HG03060 (cell line): Measurements from ENCODE around the gene ARL3.
"Not testable (repeated sequence)": the region's sequence is repeated elsewhere in the genome, so short reads cannot be mapped to it uniquely, and the experiment has no call there.

Source experiments
- ATAC-seq: cut with Tn5 transposase; IDR thresholded peaks from one replicate; pipeline ENCODE4 v1.9.1; 2021; ENCODE audit warnings: low read depth, moderate number of reproducible peaks; ENCODE audit not compliant: unreplicated experiment

ARL3 gene

DNA sequence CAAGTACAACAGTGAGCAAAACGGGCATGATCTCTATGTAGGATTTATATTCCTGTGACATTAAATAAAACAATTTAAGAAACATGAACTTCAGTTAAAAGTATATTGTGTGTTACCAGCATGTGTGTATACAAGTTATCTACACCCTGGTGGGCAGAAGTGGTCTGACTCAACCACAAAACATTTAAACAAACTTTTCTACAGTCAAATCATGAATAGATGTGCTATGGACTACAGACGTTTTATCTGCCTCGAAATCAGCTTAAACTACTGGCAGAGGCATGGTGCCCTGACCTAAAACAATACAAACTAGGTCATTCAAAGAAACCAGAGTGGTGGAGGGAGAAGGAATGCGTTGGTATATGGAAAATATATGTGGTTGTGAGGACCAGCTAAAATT, 3.6 kb downstream of the ARL3 start:
- ATAC-seq: no peak

DNA sequence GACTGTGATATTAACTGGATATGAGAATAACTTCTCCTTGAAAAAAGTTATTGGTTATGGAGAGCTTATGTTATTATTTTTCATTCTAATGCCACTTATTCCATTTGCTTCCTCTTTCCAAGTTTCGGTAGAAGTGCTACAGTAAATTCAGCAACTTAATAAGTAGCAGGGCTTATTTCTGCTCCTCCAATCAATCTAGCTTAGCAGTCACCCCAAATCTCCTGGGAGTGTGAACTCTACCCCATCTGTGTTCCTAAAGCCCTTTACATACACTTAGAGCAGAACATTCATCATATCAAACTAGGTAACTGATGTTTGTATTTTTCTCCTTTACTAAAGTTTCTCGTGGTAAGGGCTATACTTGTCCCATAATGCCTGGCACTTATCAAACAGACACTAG, 8.7 kb downstream of the ARL3 start:
- ATAC-seq: no peak

DNA sequence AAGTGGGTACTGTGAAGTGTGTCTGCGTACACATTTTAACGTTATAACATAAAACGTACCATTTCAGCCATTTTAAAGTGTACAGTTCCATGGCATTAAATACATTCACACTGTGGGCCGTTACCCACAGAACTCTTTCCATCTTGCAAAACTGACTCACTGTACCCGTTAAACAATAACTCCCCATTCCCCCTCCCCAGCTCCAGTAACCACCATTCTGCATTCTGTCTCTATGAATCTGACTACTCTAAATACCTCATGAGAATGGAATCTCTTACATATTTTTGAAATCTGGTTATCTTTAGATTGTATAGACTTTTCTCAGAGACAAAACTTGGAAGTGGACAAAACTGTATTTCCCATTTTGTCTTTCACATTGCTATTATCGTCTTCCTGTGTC, 9.3 kb downstream of the ARL3 start:
- no peak for ATAC-seq

DNA sequence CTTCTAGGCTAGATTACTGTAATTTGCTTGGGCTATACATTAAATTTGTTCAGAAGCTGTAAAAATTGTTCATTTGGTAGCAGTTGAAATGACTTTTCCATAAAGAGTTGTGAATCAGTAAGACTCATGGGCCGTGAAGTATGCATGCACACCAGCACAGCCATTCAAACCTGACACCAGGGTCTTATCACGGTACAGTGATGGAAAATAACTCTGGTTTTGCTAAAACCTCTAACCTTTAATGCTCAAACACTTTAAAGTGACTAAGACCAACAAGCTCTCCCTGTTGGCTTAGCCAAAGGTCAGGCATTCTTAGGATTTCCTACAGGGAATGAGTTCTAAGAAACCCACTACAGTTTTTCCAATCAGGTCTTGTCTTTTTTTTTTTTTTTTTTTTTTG, 11.5 kb downstream of the ARL3 start:
- ATAC-seq: no peak

DNA sequence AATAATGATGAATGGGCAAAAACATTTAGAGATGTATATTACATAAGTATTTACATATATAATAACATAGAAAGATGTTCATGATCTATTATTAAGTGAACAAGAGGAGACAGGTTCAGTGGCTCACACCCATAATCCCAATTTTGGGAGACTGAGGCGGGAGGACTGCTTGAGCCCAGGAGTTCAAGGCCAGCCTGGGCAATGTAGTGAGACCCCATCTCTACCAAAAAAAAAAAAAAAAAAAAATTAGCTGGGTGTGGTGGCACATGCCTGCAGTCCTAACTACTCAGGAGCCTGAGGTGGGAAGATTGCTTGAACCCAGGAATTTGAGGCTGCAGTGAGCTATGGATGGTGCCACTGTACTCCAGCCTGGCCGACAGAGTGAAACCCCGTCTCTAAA, 12.4 kb downstream of the ARL3 start:
- ATAC-seq: no peak

DNA sequence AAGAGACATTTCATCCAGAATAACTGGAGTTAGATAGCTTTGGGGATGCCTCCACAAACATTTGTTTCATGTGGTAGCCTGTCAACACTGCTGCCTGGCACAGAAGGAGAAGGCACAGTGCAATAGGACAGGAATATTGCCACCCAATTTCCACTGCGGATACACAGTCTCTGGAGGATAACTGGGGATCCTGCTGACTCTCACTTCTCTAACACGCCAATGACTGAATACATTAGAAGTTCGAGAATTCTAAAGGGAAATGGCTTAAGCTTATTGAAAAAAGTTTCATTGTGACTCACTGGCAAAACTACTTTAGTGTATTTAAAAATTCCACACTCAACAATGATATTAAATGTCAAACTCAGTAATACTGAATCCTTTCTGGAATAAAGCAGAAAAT, 12.9 kb downstream of the ARL3 start:
- ATAC-seq: no peak

DNA sequence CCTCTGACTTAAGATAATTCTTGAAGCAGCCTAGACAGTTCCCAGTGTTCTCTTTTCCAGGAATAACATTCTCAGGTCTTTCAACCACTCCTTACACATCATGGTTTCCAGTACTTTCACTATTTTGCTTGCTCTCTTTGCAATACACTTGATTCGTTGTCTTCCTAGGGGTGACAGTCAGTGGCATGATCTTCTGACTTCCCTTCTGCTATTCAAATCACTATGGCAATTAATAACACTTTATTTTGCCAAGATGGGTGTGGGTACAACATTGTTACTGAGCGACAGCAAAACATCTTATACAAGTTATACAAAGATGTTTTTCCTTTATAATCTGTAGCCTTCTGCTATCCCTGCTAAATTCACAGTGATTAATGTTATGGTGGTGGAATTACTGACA, 15.3 kb downstream of the ARL3 start:
- no peak for ATAC-seq

DNA sequence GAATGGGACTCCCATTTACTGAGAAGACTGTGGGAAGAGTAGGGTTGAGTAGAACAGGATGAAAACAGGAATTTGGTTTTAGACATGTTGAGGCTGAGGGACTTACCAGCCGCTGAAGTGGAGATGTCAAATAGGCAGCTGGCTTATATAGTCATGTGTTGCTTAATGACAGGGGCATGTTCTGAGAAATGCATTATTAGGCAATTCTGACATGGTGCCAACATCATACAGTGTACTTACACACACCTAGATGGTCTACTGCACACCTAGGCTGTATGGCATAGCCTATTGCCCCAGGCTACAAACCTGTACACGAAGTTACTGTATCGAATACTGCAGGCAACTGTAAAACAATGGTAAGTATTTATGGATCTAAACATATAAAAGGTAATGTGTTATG, 17.5 kb downstream of the ARL3 start:
- ATAC-seq: no peak

DNA sequence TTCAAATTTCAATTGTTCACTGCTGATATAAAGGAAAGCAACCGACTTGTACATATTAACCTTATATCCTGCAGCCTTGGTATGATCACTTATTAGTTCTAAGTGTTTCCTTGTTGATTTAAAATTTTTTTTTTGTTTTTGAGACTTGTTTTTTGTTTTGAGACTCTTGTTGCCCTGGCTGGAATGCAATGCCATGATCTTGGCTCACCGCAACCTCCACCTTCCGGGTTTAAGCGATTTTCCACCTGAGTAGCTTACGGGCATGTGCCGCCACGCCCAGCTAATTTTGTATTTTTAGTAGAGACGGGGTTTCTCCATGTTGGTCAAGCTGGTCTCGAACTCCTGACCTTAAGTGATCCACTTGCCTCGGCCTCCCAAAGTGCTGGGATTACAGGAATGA, 18.8 kb downstream of the ARL3 start:
- ATAC-seq: not testable (repeated sequence)

DNA sequence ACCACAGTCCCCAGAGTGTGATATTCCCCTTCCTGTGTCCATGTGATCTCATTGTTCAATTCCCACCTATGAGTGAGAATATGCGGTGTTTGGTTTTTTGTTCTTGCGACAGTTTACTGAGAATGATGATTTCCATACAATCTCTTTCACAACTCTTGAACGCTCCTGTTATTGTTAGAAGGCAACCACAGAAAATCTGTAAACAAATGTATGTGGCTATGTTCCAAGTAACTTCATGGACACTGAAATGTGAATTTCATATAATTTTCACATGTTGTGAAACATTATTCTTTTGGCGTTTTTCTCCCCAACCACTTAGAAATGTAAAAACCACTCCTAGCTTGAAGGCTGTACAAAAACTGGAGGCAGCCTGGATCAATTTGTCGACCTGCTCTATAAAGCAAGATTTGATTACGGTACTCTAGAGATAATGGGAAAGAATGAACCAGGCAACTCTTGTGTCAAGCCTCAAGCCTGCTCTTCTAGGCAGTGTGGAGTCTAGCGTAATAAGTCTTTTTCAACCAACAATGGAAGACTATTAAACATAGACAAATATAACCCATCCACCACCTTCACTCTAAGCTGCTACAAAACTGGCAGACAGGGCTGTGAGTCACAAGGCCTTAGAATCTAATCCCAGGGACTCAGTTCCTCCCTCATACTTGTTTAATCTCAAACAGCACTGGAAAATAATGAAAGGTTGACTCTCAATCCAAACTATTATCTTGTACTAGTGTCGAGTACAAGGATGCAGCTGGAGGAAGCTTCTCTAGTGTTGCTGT, 22.7 kb downstream of the ARL3 start:
- ATAC-seq: no peak

DNA sequence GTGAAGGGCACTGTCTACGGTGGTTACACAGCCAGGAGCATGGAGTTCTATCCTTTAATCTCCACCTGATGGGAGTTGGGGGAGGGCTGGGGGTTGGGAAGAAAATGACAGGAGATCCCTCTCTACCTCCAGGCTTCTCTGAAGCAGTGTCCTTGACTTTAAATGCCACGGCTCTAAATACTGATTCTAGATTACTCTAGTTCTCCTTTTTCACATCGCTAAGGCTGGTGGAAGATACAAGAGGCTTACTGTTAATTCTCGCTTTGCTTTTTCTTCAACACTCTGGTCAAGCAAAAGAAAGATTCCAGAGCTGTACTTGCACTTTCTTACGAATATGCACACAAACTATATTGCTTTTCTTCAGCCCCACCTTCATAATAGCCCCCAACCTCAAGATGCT, 30.5 kb downstream of the ARL3 start:
- no peak for ATAC-seq

DNA sequence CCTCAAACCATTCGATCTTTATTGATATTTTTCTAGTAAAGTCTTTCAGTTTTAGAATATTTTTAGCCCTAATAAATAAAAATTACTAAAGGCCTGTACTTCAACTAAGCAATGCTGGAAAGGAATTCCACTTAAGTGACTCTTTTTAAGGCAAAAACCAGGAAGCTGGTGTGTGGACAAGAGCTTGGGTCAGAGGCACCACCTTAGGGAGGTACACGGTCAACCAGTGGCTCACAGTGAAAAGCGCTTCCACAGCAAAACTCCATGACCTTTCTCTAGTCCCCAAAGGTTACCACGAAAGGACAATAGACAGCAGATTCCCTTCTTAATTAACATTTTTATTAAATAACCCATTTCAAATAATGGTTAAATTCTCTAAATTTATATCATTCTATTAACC, 31.2 kb downstream of the ARL3 start:
- ATAC-seq: no peak

DNA sequence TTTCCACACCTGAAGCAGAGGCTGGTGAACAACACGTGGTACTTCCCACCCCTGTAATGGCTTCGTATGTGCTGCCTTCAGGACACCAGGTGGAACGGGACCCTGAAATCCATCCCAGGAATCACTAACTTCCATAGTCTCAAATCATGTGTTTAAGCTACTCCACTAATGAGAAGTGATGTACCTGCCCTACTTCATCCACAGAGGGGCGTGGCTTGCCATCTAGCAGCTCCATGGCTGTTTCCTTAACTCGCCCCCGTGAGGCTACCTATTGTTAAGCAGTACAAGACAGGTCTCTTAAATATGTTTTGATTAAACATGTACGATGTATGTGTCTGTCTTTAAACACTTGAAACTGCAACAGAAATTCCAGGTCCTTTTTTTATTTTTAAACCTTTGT, 31.8 kb downstream of the ARL3 start:
- ATAC-seq: no peak

DNA sequence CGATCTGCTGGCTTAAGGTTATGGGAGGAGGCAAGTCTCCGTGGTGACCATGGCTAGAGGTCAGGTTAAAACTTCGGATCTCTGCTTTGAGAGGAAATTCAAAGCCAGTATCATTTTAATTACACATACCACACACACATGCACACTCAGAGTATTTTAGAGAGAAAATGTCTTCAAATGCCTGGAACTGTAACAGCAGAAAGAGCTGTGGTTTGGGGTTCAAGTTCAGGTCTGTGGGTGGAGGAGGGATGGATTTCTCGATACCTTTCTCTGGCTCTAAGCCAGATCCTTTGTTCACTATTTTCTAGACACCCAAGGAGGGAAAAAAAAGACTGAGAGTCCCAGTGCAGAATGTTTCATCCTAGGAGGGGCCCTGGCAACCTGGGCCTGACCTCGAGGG, 32.5 kb downstream of the ARL3 start:
- ATAC-seq: no peak

DNA sequence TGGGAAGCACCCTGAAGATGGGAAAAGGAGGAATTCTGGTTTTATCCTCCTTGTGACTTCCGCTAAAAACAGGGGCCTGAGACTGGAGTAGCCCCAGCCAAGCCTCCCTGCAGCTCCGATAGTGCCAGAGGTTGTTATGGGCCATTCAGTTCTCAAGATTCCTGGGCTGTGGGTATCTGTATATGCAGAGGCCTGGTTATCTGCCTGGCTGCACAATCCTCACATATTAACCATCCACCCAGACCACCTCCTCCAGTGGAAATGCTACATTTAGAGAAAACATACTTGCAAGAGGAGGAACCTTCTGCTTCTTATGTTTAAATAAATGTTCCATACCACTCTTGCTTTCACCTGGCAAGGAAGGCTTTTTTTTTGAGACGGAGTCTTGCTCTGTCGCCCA, 34.6 kb downstream of the ARL3 start:
- no peak for ATAC-seq

DNA sequence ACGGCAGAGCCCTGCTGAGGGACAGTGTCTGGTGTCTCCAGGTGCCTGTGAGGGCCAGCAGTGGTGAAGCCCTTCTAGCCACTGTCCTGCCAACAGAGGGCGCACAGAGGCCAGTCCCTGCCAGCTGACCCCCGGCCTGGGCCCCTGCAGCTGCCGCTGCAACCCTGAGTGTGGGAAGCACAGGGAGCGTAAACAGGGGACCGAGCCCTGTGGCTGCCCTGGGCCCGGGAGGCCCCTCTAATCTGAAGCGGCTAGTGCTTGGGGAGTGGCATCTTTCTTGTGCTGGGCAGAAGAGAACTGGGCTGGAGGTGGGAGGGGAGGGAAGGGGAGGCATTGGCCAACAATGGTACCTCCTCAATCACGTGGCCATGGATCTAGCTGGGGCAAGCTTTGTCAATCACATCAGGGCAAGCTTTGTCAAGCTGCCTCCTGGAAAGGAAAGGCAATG, 35.3 kb downstream of the ARL3 start:
- no peak for ATAC-seq

DNA sequence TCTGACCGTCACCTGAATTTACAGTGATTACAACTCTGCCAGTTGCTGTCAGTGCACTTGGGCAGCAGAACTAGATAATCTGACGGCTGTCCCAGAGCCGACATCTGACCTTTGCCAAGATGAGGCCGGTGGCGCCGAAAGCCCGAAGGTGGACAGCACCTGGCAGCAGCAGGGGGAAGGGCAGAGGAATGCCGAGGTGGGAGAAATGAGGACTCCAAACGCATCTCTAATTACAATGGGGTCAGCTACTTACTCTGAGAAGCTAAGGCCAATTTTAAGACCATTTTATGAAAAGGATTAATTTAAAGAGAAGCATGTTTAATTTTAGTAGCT, 36.2 kb downstream of the ARL3 start:
- no peak for ATAC-seq

DNA sequence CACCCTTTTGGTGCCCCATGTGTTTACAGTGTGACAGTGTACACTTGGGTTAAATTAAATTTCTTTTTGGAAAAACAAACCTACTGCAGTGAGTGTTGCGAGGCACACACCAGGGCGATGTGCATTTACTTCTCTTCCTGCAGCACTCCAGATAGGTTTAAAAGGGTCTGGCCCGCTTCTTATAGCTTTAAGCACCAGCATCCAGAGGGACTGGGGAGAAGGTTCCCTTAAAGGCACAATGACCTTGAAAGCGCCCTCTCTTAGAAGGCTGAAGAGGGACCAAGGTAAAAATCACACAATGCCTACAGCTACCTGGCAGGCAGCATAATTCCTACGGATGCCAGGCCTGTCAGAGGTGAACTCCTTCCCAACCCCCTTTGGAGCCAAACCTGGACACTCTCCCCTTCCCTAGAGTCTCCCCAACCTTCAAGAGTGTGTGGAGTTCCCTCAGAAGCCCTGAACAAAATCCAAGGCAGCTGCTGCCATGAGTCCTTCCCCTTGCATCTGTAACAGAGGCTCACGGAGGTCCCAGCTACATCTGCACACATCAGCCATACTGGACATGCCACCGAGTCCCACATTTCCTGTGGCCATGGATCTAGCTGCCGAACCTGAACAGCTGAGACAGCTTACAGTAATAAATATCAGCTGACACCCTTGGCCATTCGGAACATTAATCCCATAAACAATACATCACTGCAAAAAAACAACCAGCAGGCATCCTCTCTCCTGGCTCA, 36.7 kb downstream of the ARL3 start:
- ATAC-seq: no peak

DNA sequence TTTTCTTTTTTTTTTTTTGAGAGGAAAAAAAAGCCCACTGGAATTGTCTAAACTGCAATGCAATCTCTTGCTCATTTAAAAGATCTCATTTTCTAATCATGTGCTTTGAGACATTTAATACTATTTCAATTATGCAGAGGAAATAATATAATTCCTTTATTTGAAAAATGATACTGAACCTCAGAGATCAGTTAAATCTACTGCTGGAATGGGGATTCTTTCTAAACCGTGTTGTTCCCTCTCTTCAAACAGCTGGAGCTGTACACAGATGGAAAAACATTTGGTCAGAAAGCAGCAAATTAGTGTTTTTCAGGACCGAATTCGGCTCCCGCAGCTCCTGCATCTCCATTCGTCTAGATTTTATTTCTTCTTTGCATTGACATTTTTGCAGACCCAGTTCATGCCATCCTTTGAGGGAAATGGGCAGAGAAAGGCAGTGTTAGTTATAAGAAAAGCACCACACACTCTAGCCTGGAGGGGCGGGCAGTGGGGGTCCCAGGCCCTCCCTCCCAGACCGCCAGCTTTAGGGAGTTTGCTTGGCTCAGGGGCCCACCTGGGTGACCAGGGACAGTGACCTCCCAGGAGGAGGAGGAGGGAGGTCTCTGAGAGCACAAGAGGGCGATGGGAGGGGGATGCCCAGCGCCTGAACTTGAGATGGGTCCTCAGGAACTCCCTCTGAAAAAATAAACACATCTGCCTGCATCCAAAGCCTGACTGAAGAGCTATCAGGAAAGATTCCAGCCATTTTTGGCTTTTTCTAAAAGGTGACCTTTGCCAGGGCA, 37.5 kb downstream of the ARL3 start:
- ATAC-seq: no peak

DNA sequence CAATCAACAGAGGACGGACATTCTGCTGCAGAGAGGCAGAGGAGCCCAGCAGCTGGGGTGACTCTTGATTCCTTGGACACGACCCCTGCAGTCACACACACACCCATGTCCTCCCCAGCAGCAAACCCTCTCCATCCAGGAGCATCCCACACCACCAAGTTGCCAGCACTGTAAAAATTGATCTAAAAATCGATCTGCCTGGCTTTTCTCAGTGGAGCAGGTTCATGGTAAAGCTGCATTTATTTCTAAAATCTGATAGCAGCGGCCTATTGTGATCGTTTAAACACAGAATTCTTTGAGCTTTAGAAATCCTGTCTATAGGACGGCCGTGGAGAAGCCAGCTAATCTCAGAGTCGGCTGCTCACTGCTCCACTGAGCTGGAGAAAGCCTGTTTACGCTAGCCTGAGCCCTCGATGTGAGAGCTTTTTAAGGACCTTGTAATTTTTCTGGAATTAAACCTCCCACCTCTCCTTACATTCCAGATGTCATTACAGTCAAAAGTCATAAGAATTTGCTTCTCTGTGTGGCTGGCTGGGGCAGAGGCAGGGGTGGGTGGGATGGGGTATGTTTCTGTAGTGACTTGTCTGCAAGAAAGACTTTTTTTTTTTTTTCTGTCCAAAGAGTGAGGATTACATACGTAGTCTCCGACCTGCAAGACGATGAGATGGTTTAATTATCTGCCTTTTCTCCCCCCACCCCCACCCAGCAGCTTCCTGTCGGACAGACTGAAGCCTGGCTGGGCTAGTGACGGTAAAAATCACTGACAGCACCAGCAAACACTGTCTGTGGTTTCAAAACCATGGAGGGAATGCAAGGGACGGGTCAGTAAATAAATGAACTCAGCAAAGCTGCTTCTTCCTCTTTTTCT, 38.3 kb downstream of the ARL3 start:
- ATAC-seq: no peak
